ENCODE measurements around the gene SFXN4.
A peak's percentile ranks its signal among the peaks of the same experiment; 100 is the strongest.
"Not testable (repeated sequence)": the region's sequence is repeated elsewhere in the genome, so short reads cannot be mapped to it uniquely, and the experiment has no call there.

SFXN4 gene

GRCh38 chr10:119143657-119144056 lies 21.9 kb downstream of the SFXN4 start:
- no peak for DNase-seq (ENCODE audit: low spot score)

- no peak for DNase-seq (ENCODE audit: low spot score)
These were observed 24.8 kb downstream of the SFXN4 start for GRCh38 chr10:119140603-119141245.

- DNase-seq (ENCODE audit: low spot score), result peak; percentile 56
These were observed 25.9 kb downstream of the SFXN4 start for GRCh38 chr10:119139464-119140067.

DNA sequence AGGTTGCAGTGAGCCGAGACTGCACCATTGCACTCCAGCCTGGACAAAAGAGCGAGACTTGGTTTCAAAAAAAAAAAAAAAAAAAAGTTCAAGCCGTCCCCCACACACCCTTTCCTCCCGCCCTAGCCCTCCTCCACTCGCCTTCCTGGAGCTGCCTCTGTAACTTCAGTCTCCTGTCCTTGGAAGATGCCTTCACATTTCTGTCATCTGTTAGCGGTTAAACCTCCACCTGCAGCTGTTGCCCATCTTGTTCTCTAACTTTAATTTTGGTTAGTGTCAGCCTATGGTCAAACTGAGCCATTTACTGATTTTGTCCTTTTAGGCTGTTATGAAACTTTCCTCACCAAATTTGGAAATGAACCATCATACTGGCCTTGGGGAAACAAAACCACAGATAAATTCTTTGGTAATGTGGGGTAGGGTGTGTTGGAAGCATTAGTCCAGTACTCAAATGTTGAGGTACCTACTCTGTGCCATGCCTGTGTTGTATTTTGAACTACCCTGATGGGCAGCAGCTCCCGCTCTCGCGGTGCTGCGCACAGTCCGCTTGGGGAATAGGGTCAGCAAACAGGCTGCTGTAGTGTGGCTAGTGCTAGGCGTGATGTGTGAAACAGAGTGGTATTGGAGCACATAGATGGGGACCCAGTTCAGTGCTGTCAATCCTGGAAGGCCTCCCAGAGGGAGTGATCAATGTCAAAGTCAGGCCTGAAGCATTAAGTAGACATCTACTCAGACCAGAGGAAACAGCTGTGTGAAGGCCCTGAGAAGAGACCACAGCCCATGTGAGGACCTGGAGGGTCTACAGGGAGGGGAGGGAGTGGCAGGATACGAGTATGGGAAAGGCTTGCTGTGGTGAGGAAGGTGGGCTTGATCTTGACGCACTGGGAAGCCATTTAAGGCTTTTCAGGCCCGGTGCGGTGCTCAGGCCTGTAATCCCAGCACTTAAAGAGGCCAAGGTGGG lies 26.9 kb downstream of the SFXN4 start:
- DNase-seq (ENCODE audit: low spot score), result no peak

DNA sequence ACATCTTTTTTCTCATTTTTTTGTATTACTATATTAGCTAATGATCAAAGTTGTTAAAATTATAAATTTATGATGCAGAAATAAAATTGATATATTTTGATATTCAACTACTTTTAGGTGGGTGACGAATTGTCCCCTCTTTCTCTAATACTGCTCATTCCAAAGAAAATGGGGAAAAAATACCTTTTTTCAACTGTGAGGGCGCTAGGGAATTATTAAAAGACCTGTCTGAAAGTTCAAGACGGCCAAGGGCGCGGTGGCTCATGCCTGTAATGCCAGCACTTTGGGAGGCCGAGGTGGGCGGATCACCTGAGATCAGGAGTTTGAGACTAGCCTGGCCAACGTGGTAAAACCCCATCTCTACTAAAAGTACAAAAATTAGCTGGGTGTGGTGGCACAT lies 27.6 kb downstream of the SFXN4 start:
- DNase-seq (ENCODE audit: low spot score), result not testable (repeated sequence)

DNA sequence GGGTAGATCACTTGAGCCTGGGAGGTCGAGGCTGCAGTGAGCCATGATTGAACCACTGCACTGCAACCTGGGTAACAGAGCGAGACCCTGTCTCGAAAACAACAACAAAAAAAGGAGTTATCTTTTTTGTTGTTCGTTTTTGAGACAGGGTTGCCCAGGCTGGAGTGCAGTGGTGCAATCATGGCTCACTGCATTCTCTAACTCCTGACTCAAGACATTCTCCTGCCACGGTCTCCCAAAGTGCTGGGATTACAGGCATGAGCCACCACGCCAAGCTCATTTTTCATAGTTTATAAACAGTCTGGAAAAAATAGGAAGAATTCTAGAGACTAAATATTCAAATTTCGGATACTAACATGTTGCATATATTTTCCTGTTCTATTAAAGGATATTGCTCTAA lies 29.4 kb downstream of the SFXN4 start:
- DNase-seq (ENCODE audit: low spot score), result no peak

DNA sequence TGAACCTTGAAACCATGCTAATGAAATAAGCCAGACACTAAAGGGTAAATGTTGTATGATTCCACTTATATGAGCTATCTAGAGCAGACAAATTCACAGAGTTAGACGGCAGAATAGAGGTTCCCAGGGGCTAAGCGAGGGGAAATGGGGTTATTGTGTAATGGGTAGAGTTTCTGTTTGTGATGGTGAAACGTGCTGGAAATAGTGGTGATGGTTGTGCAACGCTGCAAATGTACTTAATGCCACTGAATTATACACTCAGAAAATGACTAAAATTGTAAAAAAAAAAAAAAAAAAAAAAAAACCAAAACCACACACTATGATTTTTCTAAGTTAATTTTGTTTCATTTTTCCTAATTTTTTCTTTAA lies 30.0 kb downstream of the SFXN4 start:
- no peak for DNase-seq (ENCODE audit: low spot score)

- DNase-seq (ENCODE audit: low spot score), result no peak
These were observed 31.6 kb downstream of the SFXN4 start for GRCh38 chr10:119133949-119134348.

- DNase-seq (ENCODE audit: low spot score), result peak; percentile 91
These were observed 32.8 kb downstream of the SFXN4 start for GRCh38 chr10:119132521-119133345.

GRCh38 chr10:119131512-119132240 lies 33.8 kb downstream of the SFXN4 start:
- no peak for DNase-seq (ENCODE audit: low spot score)

GRCh38 chr10:119129721-119130120 lies 35.8 kb downstream of the SFXN4 start:
- no peak for DNase-seq (ENCODE audit: low spot score)

DNA sequence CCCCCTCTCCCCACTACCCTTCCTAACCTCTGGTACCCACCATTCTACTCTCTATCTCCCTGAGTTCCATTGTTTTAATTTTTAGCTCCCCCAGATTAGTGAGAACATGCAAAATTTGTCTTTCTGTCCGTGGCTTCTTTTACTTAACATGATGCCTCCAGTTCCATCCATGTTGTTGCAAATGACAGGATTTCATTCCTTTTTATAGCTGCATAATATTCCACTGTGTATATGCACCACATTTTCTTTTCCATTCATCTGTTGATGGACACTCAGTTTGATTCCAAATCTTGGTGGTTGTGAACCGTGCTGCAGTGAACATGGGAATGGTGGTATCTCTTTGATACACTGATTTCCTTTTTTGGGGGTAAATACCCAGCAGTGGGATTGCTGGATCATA lies 39.6 kb downstream of the SFXN4 start:
- no peak for DNase-seq (ENCODE audit: low spot score)

DNA sequence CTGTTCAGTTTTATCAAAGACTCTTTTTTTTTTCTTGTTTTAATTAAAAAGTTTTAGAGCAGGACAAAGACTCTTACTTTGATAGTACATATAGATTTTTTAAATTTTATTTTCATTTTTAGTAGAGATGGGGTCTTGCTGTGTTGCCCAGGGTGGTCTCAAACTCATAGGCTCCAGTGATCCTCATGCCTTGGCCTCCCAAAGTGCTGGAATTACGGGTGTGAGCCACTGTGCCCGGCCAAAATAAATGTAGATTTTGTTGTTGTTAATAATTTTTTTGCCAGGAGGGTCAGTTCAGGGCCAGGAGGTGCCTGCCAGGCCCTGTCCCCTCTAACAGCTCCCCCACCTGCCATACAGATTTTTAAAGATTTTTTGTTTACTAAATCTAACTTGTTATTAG lies 44.6 kb downstream of the SFXN4 start:
- DNase-seq (ENCODE audit: low spot score), result no peak

GRCh38 chr10:119120413-119120867 lies 45.1 kb downstream of the SFXN4 start:
- DNase-seq (ENCODE audit: low spot score), result no peak

- no peak for DNase-seq (ENCODE audit: low spot score)
These were observed 46.1 kb downstream of the SFXN4 start for GRCh38 chr10:119119400-119119799.

DNA sequence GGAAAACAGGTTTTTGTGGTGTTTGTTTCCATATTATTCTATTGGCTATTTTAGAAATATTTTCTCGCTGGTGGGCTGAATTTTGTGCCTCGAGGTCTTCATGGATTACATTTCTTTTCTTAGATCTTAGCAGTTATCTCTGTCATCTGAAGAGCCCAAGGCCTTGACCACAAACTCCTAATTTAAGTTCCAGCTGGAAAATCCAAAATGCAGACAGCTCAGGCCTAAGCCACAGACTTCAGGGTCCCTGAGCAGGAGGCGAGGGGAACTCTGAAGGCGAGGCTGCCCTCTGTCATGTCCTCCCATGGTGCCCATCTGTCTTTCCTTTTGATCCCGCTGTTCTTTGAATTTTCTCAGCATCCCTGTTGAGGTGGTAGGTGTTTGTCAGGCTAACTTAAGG lies 47.3 kb downstream of the SFXN4 start:
- no peak for DNase-seq (ENCODE audit: low spot score)

DNA sequence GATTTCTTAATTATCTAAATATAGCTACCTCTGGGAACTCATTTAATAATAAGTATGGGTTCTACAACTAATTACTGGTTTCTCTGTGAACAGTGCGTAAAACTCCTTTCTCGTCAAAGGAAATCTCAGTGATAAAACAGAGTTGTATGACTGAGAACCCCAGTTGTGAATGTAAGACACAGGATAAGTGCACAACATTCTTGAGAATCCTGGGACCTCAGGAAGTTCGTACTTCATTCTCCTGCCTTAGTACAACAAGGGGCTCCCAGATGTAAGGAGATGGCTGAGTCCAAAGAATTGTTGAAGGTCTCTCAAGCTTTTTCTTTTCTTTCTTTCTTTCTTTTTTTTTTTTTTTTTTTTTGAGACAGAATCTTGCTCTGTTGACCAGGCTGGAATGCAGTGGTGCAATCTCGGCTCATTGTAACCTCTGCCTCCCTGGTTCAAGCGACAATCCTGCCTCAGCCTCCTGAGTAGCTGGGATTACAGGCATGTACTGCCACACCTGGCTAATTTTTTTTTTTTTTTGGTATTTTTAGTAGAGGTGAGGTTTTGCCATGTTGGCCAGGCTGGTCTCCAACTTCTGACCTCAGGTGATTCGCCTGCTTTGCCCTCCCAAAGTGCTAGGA lies 49.1 kb downstream of the SFXN4 start:
- no peak for DNase-seq (ENCODE audit: low spot score)

DNA sequence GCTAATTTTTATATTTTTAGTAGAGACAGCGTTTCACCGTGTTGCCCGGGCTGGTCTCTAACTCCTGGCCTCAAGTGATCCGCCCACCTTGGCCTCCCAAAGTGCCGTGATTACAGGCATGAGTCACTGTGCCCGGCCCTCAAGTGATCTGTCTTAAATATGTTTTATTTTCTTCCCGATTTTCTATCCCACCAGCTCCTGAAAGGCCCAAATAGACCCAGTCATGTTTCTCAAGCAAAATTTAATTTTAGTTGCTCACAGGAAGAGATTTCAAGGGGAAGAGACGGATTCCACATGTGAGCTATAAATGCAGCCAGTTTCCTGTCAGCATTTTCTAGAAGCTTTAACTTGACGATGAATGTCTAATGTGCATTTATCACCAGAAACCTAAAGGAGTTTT lies 49.6 kb downstream of the SFXN4 start:
- DNase-seq (ENCODE audit: low spot score), result no peak

- no peak for DNase-seq (ENCODE audit: low spot score)
These were observed 51.5 kb downstream of the SFXN4 start for GRCh38 chr10:119113751-119114732.

DNA sequence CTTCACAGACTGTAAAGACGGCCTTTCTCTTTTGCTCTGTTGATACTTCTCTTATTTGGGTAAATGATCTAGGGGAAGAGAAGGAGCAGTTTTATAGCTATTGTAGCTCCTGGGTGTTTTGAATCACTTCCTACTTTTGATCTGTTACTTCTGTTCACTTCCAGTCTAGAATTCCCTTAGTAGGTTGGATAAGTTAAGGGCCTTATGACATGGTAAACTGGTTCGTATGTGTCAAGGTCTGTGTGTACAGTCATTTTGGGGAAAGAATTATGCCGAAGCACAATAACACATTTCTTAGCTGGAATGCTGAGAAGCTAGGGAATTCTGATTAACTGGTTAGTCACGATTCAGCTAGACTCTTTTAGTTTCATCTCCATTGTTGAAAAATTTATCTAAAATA lies 53.5 kb downstream of the SFXN4 start:
- no peak for DNase-seq (ENCODE audit: low spot score)

All from cerebellar cortex (tissue), 1 donor.